IMR-90 (cell line): ENCODE data around the gene ANKRD13D. TPM values are rescaled to one million over a fixed set of nuclear protein-coding genes. Genes with fewer than 3 reads are reported as not detected.

Experiments
- ATAC-seq: fragments of 200-7000 bp; cut with Tn5 transposase; 2 replicates; pipeline ENCODE4 v1.9.1; 2020; ENCODE audit warnings: low read depth, mild to moderate bottlenecking, moderate library complexity
- BruUV-seq: library from RNA; stranded (reverse); fragments of 400-500 nt; replicated peaks from 2 replicates; lab custom pipeline; 2021; lab: Mats Ljungman, UMichigan
- CTCF ChIA-PET: fragments of 300-600 bp; formaldehyde crosslinking; extraction: SDS; loops from one replicate; lab custom pipeline; 2021; ENCODE audit warnings: antibody characterized with exemption; lab: Yijun Ruan, JAX
- POLR2A ChIA-PET: fragments of 300-600 bp; sonication (Branson Sonifier 250); formaldehyde crosslinking; loops from one replicate; lab custom pipeline; 2022; ENCODE audit warnings: antibody characterized with exemption; ENCODE audit not compliant: unreplicated experiment; lab: Charles Lee
- DNase-seq: peaks from one replicate; pipeline ENCODE4 v3.0.0; 2013
- H2AFZ ChIP-seq: replicated peaks from 2 replicates; pipeline ENCODE3; 2013; ENCODE audit warnings: low read length, mild to moderate bottlenecking; ENCODE audit not compliant: poor library complexity
- H2AK5ac ChIP-seq: 2 replicates; pipeline ENCODE4 v1.6.1; 2013; ENCODE audit warnings: low read depth, low read length, inconsistent platforms
- H2AK9ac ChIP-seq: replicated peaks from 2 replicates; pipeline ENCODE3; 2013; ENCODE audit warnings: mild to moderate bottlenecking, low read depth, low read length, moderate library complexity; ENCODE audit not compliant: poor library complexity
- H2BK120ac ChIP-seq: 2 replicates; pipeline ENCODE4 v1.6.1; 2013; ENCODE audit warnings: low read depth, low read length, inconsistent platforms
- H2BK15ac ChIP-seq: 3 replicates; pipeline ENCODE4 v1.6.1; 2013; ENCODE audit warnings: low read depth, low read length, inconsistent platforms
- H2BK20ac ChIP-seq: 2 replicates; pipeline ENCODE4 v1.6.1; 2013; ENCODE audit warnings: low read depth, mild to moderate bottlenecking, inconsistent platforms, low read length, moderate library complexity
- H2BK5ac ChIP-seq: 2 replicates; pipeline ENCODE4 v1.6.1; 2013; ENCODE audit warnings: mild to moderate bottlenecking, low read depth, low read length, inconsistent platforms; ENCODE audit not compliant: poor library complexity, severe bottlenecking
- H3K14ac ChIP-seq: replicated peaks from 2 replicates; pipeline ENCODE4 v1.6.1; 2013; ENCODE audit warnings: low read depth, low read length, inconsistent platforms
- H3K18ac ChIP-seq: 2 replicates; pipeline ENCODE4 v1.6.1; 2013; ENCODE audit warnings: low read depth, low read length, control low read depth
- H3K23ac ChIP-seq: 2 replicates; pipeline ENCODE4 v1.6.1; 2013; ENCODE audit warnings: low read depth, low read length, inconsistent platforms
- H3K27ac ChIP-seq: 2 replicates; pipeline ENCODE4 v1.5.1; 2013; ENCODE audit warnings: mild to moderate bottlenecking, control low read depth, low read length; ENCODE audit not compliant: insufficient read depth
- H3K27me3 ChIP-seq: 2 replicates; pipeline ENCODE4 v1.6.1; 2013; ENCODE audit warnings: low read length; ENCODE audit not compliant: control insufficient read depth, insufficient read depth
- H3K36me3 ChIP-seq: 2 replicates; pipeline ENCODE4 v1.6.1; 2013; ENCODE audit warnings: low read length, mixed read lengths; ENCODE audit not compliant: control insufficient read depth, insufficient read depth
- H3K4ac ChIP-seq: 2 replicates; pipeline ENCODE4 v1.6.1; 2013; ENCODE audit warnings: low read depth, low read length, inconsistent platforms
- H3K4me1 ChIP-seq: 2 replicates; pipeline ENCODE4 v1.6.1; 2013; ENCODE audit warnings: low read length, mixed read lengths; ENCODE audit not compliant: control insufficient read depth, insufficient read depth
- H3K4me2 ChIP-seq: 2 replicates; pipeline ENCODE4 v1.6.1; 2013; ENCODE audit warnings: low read depth, mild to moderate bottlenecking, control low read depth, low read length, moderate library complexity
- H3K4me3 ChIP-seq: 2 replicates; pipeline ENCODE4 v1.5.1; 2013; ENCODE audit warnings: low read depth, mild to moderate bottlenecking, control low read depth, low read length, moderate library complexity; ENCODE audit not compliant: insufficient read depth
- H3K56ac ChIP-seq: 2 replicates; pipeline ENCODE4 v1.6.1; 2013; ENCODE audit warnings: low read length, inconsistent platforms; ENCODE audit not compliant: insufficient read depth; ENCODE audit errors: extremely low read depth
- H3K79me1 ChIP-seq, 2 experiments: 2 replicates each; pipeline ENCODE4 v1.6.1; 2013; ENCODE audit warnings: low read length in 2 of 2, inconsistent platforms in 1 of 2, low read depth in 1 of 2
- H3K9ac ChIP-seq: 2 replicates; pipeline ENCODE4 v1.6.1; 2013; ENCODE audit warnings: low read depth, low read length, control low read depth
- H3K9me1 ChIP-seq: 2 replicates; pipeline ENCODE4 v1.6.1; 2013; ENCODE audit warnings: low read length, inconsistent platforms; ENCODE audit not compliant: insufficient read depth
- H3K9me3 ChIP-seq: 2 replicates; pipeline ENCODE4 v1.6.1; 2013; ENCODE audit warnings: low read length; ENCODE audit not compliant: control insufficient read depth, insufficient read depth
- H4K20me1 ChIP-seq: 2 replicates; pipeline ENCODE4 v1.6.1; 2013; ENCODE audit warnings: low read length, inconsistent platforms; ENCODE audit not compliant: insufficient read depth
- H4K5ac ChIP-seq: 2 replicates; pipeline ENCODE4 v1.6.1; 2013; ENCODE audit warnings: mild to moderate bottlenecking, low read depth, low read length, control low read depth
- H4K8ac ChIP-seq, 2 experiments: 2 replicates each; pipeline ENCODE4 v1.6.1; 2013; ENCODE audit warnings: low read depth in 2 of 2, low read length in 2 of 2, control low read depth in 1 of 2, inconsistent platforms in 1 of 2
- H4K91ac ChIP-seq: 2 replicates; pipeline ENCODE4 v1.6.1; 2013; ENCODE audit warnings: low read depth, low read length, inconsistent platforms; ENCODE audit not compliant: insufficient read depth
- CHD1 ChIP-seq: IDR thresholded peaks from 2 replicates; pipeline ENCODE4 v1.6.1; 2012; ENCODE audit warnings: low read depth, low read length, improper control_type of control experiment
- FOS ChIP-seq: fragments of 150-350 bp; IDR thresholded peaks from 2 replicates; pipeline ENCODE4 v1.6.1; 2016; ENCODE audit warnings: low read depth, low read length
- MXI1 ChIP-seq: IDR thresholded peaks from 2 replicates; pipeline ENCODE4 v1.6.1; 2012; ENCODE audit warnings: low read depth, mild to moderate bottlenecking, low read length, moderate library complexity, borderline replicate concordance
- NFE2L2 ChIP-seq: fragments of 150-350 bp; IDR thresholded peaks from 2 replicates; pipeline ENCODE4 v1.6.1; 2016; ENCODE audit warnings: low read depth, mild to moderate bottlenecking, low read length
- POLR2A ChIP-seq: IDR thresholded peaks from 2 replicates; pipeline ENCODE4 v1.6.1; 2012; ENCODE audit warnings: mild to moderate bottlenecking, low read depth, low read length
- RCOR1 ChIP-seq: IDR thresholded peaks from 2 replicates; pipeline ENCODE4 v1.6.1; 2012; ENCODE audit warnings: mild to moderate bottlenecking, low read length, improper control_type of control experiment; ENCODE audit not compliant: insufficient replicate concordance
- RFX5 ChIP-seq: IDR thresholded peaks from 2 replicates; pipeline ENCODE4 v1.8.0; 2012; ENCODE audit warnings: low read depth, mild to moderate bottlenecking, low read length, moderate library complexity
- SMC3 ChIP-seq: fragments of 150-350 bp; IDR thresholded peaks from 2 replicates; pipeline ENCODE4 v1.6.1; 2016; ENCODE audit warnings: low read depth, mild to moderate bottlenecking, antibody characterized with exemption, low read length, moderate library complexity
- WGBS, 2 experiments: methylation state at CpG; one replicate each; pipeline versions ENCODE4 v1.1.5 to v1.1.7; 2013; ENCODE audit warnings: missing lambda C conversion rate in 2 of 2; ENCODE audit not compliant: insufficient read length in 1 of 2; ENCODE audit errors: extremely low coverage in 2 of 2; 5-methylcytosine and 5-hydroxymethylcytosine counted together
- dilution Hi-C: fragments of 300-500 bp; cut with HindIII; formaldehyde crosslinking; loops from one replicate; pipeline ENCODE4 v1.14.3; 2018; ENCODE audit warnings: low sequenced_read_pairs; ENCODE audit not compliant: unreplicated experiment
- in situ Hi-C: fragments of 300-500 bp; cut with MboI; formaldehyde crosslinking; loops from 3 replicates; pipeline ENCODE4 v1.14.3; 2019; ENCODE audit warnings: low sequenced_read_pairs, inconsistent platforms, mixed read lengths
- intact Hi-C: fragments of 100-400 bp; cut with micrococcal nuclease; formaldehyde crosslinking; loops from 2 replicates; pipeline ENCODE4 v1.10.0; 2022
- polyA plus RNA-seq, 3 experiments: library from polyadenylated mRNA; depleted of rRNA; stranded (reverse); fragments of >200 nt; gene quantifications; 2 replicates each; pipeline ENCODE4 v1.2.3, GENCODE V29; 2012; ENCODE audit warnings: low replicate concordance in 1 of 3
- total RNA-seq: library from RNA; depleted of rRNA; stranded (reverse); fragments of >200 nt; gene quantifications from 2 replicates; pipeline ENCODE4 v1.2.3, GENCODE V29; 2012
- TF ChIP-seq, protein P1 (sequence below): fragments of 150-350 bp; IDR thresholded peaks from 2 replicates; pipeline ENCODE4 v1.6.1; 2016; ENCODE audit warnings: low read depth, mild to moderate bottlenecking, low read length, moderate library complexity, borderline replicate concordance
- TF ChIP-seq, protein P2 (sequence below): conservative IDR thresholded peaks from 2 replicates; pipeline ENCODE4 v1.5.1; 2012; ENCODE audit warnings: mild to moderate bottlenecking, low read depth, low read length, improper control_type of control experiment

Gene ANKRD13D
- total and polyA plus RNA-seq, 2 of the 4 experiments (the other 2 are of a cell fraction) = 7.3 to 38.4 TPM

DNA sequence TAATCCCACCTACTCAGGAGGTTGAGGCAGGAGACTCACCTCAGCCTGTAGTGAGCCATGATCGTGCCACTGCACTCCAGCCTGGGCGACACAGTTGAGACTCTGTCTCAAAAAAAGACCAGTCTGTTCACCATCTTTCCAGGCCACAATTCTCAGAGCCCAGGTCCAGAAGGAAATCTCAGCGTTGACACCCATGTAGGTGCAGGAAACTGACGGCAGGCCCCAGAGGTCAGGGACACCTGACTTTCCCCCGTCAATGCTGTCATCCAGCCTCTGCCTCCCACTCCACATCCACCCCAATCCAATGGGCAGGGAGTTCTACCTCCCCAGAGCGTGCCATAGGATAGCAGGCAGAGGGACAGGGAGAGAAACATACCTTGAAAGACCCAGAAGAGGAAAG is 28.7 kb upstream of the ANKRD13D start:
- ATAC-seq (no peak), DNase-seq (no peak)
- peaks cover 15% of the 10 kb centered on the region for H3K36me3 ChIP-seq
- peaks cover 10% of the 10 kb centered on the region; the same call in 1 of the 2 replicates for H3K9me1 ChIP-seq
- H3K9me3 ChIP-seq = no peaks in the 10 kb centered on the region
- H2BK20ac ChIP-seq = no peak overlapping the region
- H2AK5ac ChIP-seq = peak overlapping the region; percentile 36; the same call in 1 of the 2 replicates
- intact Hi-C loops (no loop called here), in situ Hi-C loops (loop anchor here (5.0 kb wide), 2 partner anchors 57 to 122 kb away; no protein-coding TSS in a partner anchor), dilution Hi-C loops (no loop called here)
- H4K8ac ChIP-seq = no peak overlapping the region
- H2BK5ac ChIP-seq = no peak overlapping the region
- BruUV-seq = no TSS peak
- no peaks in the 10 kb centered on the region for H3K27me3 ChIP-seq
- H4K5ac ChIP-seq = no peak overlapping the region
- no peak overlapping the region for H2BK120ac ChIP-seq
- no peak overlapping the region for H2AK9ac ChIP-seq
- H2AFZ ChIP-seq = no peak overlapping the region
- H3K18ac ChIP-seq = no peak overlapping the region
- H3K4me3 ChIP-seq = no peak overlapping the region
- no peak overlapping the region for H3K27ac ChIP-seq
- H3K56ac ChIP-seq = no peak overlapping the region
- peaks cover 10% of the 10 kb centered on the region for H3K4me1 ChIP-seq
- ChIA-PET POLR2A (no interaction called here), CTCF (no interaction called here)
- no peak overlapping the region for H3K14ac ChIP-seq
- TF ChIP-seq, protein P1, sequence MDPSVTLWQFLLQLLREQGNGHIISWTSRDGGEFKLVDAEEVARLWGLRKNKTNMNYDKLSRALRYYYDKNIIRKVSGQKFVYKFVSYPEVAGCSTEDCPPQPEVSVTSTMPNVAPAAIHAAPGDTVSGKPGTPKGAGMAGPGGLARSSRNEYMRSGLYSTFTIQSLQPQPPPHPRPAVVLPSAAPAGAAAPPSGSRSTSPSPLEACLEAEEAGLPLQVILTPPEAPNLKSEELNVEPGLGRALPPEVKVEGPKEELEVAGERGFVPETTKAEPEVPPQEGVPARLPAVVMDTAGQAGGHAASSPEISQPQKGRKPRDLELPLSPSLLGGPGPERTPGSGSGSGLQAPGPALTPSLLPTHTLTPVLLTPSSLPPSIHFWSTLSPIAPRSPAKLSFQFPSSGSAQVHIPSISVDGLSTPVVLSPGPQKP = no peak
- TF ChIP-seq RFX5 = no peak
- TF ChIP-seq, protein P2, sequence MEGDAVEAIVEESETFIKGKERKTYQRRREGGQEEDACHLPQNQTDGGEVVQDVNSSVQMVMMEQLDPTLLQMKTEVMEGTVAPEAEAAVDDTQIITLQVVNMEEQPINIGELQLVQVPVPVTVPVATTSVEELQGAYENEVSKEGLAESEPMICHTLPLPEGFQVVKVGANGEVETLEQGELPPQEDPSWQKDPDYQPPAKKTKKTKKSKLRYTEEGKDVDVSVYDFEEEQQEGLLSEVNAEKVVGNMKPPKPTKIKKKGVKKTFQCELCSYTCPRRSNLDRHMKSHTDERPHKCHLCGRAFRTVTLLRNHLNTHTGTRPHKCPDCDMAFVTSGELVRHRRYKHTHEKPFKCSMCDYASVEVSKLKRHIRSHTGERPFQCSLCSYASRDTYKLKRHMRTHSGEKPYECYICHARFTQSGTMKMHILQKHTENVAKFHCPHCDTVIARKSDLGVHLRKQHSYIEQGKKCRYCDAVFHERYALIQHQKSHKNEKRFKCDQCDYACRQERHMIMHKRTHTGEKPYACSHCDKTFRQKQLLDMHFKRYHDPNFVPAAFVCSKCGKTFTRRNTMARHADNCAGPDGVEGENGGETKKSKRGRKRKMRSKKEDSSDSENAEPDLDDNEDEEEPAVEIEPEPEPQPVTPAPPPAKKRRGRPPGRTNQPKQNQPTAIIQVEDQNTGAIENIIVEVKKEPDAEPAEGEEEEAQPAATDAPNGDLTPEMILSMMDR = no peak
- TF ChIP-seq NFE2L2 = no peak
- no peak for TF ChIP-seq POLR2A
- no peak for TF ChIP-seq FOS
- no peak for TF ChIP-seq MXI1
- TF ChIP-seq CHD1 = no peak
- TF ChIP-seq SMC3 = no peak
- no peak for TF ChIP-seq RCOR1
- peaks cover 0 to 5% of the 10 kb centered on the region in 2 experiments; a peak in 1 of 4 replicates for H3K79me1 ChIP-seq
- whole genome bisulfite sequencing, 2 experiments = 93% methylated on average over 3 of the region's 6 CpGs; no CpG with 5 or more reads in 1 of the 2 experiments
- H3K9ac ChIP-seq = no peak overlapping the region
- no peaks in the 10 kb centered on the region; the same call in 1 of the 2 replicates for H4K20me1 ChIP-seq
- H3K4me2 ChIP-seq = no peak overlapping the region
- H3K4ac ChIP-seq = no peak overlapping the region
- H4K91ac ChIP-seq = no peak overlapping the region
- H3K23ac ChIP-seq = no peak overlapping the region
- H2BK15ac ChIP-seq = no peak overlapping the region
